Suprapubic skin (tissue), 3 donors: ENCODE measurements around the gene NQO2.

ENCODE experiments used
- EP300 ChIP-seq: sonication (generic); formaldehyde crosslinking; IDR thresholded peaks from one replicate; pipeline ENCODE4 v1.6.1; 2017; ENCODE audit warnings: antibody characterized with exemption
- POLR2A ChIP-seq, 2 donors: fragments of 450-650 bp; IDR thresholded peaks; one replicate each; pipeline ENCODE4 v1.6.1; 2017; ENCODE audit warnings: antibody characterized with exemption in 2 of 2, mild to moderate bottlenecking in 2 of 2, moderate library complexity in 2 of 2
- TF ChIP-seq, protein P1 (sequence below), 2 donors: fragments of 200-600 bp in 1 of 2; fragments of 450-650 bp in 1 of 2; sonication (generic) in 1 of 2; IDR thresholded peaks; one replicate each; pipeline ENCODE4 v1.5.1; 2016 to 2019; ENCODE audit warnings: antibody characterized with exemption in 2 of 2, mild to moderate bottlenecking in 1 of 2, moderate library complexity in 1 of 2

- TF ChIP-seq, protein P1, sequence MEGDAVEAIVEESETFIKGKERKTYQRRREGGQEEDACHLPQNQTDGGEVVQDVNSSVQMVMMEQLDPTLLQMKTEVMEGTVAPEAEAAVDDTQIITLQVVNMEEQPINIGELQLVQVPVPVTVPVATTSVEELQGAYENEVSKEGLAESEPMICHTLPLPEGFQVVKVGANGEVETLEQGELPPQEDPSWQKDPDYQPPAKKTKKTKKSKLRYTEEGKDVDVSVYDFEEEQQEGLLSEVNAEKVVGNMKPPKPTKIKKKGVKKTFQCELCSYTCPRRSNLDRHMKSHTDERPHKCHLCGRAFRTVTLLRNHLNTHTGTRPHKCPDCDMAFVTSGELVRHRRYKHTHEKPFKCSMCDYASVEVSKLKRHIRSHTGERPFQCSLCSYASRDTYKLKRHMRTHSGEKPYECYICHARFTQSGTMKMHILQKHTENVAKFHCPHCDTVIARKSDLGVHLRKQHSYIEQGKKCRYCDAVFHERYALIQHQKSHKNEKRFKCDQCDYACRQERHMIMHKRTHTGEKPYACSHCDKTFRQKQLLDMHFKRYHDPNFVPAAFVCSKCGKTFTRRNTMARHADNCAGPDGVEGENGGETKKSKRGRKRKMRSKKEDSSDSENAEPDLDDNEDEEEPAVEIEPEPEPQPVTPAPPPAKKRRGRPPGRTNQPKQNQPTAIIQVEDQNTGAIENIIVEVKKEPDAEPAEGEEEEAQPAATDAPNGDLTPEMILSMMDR (IDR thresholded peaks at IDR 0.05): no peak
- TF ChIP-seq POLR2A (IDR thresholded peaks at IDR 0.05): no peak
- TF ChIP-seq EP300: no peak
These were observed 33.3 kb upstream of the NQO2 start for GRCh38 chr6:2966347-2966746.
